RPMI8226 (cell line): ENCODE data around the gene RETREG1.
A peak's percentile ranks its signal among the peaks of the same experiment; 100 is the strongest.

Experiments used
- DNase-seq: peaks from one replicate; pipeline ENCODE4 v3.0.0-alpha.2; 2015

RETREG1 gene

DNA sequence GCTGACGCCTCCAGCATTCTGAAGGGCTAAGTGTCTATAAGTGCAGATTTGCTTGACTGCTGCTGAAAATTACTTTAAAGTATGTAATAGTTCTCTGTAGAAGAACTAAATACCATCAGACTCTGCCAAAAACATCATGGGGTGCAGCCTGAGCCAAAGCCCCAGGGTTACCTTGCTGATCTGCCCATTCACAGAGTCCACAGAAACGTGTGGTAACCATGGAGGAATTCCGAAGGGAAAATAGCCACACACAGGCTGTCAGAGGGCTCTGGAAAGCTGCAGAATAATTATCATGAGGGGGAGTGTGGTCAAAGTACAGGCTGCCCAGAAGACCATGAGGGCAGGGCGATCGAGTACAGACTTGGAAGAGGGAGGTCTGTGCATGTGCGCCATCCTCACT, 36.4 kb downstream of the RETREG1 start:
- no peak for DNase-seq

DNA sequence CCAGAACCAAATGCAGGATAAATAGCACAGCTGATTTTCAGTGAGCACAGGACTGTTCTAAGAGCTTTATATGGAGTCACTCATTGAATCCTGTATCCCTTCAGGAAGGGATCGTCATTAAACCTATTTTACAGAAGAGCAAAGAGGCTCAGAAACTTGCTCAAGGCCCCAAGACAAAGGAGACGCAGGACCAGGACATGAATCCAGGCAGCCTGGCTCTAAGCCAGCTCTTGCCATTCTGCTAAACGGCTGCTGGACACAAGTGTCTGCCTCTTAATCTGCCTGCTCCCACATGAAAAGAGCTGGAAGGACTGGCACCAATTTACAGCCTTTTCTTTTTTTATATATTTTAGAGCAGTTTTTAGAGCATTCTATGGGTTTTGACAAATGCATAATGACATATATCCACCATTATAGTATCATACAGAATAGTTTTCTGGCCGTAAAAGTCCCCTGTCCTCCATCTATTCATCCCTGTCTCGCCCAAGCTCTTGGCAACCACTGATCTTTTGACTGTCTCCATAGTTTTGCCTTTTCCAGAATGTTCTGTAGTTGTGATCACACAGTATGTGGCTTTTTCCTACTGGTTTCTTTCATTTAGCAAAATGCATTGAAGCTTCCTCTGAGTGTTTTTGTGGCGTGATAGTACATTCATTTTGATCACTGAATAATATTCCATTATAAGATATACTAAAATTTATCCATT, 37.5 kb downstream of the RETREG1 start:
- no peak for DNase-seq

DNA sequence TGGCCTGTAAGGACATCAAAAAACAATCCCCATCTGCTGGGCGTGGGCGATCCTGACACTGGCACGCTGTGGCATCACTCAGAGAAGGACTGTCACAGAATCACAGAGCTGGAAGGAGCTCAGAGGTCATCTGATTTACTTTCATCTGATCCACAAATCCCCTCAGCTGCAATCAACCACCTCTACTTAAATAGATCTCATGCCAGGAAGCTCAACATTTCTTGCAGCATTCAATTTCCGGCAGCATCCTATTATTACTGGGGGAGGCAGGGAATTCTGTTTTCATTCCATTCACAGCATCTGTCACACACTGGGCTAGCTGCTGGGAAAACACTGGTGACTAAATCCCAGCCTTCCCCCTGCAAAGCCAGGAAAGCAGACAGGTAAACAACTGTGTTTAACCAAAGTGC, 38.3 kb downstream of the RETREG1 start:
- no peak for DNase-seq

DNA sequence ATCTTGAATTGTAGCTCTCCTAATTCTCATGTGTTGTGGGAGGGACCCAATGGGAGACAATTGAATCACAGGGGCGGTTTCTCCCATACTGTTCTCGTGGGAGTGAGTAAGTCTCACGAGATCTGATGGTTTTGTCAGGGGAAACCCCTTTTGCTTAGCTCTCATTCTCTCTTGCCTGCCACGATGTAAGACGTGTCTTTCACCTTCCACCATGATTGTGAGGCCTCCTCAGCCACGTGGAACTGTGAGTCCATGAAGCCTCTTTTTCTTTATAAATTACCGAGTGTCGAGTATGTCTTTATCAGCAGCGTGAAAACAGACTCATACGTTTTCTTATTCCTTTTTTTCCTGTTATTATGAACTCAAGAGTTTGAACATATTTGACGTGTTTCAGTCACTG, 39.1 kb downstream of the RETREG1 start:
- peak; percentile 8 for DNase-seq

DNA sequence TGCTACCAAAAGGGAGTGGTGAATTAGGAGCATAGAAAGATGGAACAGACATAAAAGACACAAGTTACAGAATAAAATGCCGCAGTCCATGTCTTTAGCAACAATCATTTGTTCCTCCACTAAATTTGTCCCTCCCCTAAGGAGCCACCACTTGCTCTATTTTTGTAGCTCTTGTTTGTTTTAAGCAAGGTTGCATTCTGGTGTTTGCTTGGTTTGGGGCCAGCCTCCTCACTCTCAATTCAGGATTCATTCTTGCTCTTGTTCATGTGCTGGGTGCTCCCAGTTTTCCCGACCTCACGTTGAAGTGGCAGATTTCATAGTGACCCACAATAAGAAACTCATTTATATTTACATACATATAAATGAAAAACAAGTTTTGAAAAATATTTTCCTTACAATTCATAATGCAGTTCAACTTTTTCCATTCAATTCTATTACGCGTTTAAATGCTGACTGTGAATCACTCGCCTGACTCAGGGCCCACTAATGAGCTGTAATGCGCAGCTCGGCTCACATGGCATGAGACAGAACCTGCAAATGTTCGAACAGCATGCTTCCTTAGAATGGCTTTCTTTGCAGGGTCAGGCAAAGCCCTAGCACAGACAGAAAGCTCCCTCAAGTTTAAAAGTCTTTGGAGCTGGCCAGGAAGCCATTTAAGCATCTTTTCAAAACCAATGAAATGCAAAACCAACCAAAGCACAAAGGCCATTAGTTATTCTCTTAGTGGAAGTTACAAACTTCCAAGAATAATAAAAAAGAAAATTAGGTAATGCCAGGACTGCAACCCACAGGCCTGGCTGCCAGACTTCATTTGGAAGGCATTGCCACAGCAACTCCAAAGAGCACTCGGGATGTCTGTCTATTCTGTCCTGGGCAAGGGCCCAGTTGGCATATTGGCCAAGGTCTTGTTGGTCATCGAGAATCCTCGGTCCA, 41.7 kb downstream of the RETREG1 start:
- no peak for DNase-seq

DNA sequence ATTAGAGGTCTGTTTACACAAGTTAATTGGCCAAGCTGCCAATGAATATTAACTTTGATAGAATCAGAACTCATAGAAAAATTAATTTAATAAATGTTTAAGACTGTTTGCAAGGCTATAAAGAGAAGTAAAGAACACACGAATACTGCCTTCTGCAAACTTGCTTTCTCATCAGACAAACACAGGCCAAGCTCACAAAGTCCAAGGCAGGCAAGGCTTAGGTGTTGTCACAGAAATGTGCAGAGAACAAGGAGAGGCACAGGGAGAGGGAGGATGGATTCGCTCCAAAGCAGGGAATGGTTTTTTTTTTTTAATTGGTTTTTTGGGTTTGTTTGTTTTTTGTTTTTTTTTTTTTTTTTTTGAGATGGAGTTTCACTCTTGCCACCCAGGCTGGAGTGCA, 43.4 kb downstream of the RETREG1 start:
- no peak for DNase-seq

DNA sequence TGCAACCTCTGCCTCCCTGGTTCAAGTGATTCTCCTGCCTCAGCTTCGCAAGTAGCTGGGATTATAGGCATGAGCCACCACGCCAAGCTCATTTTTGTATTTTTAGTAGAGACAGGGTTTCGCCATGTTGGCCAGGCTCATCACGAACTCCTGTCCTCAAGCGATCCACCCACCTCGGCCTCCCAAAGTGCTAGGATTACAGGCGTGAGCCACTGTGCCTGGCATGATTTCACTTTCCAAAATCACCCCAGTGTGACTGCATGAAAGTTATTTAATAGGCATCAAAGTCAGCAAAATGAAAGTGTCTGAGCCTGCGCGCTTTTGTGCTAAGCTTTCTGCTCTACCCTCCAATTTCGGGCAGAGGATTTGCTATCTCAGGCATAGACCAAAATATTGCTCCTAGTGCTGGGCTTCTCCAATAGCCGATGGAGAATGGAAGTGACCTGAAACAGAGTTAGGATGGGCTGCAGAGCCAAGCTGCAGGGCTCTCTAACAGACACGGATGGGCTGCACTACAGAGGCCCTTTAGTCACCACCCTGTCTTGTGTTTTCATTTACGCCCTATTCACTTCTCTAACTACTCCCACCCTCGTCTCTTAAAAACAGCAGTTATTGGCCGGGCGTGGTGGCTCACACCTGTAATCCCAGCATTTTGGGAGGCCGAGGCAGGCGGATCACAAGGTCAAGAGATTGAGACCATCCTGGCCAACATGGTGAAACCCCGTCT, 44.3 kb downstream of the RETREG1 start:
- no peak for DNase-seq

DNA sequence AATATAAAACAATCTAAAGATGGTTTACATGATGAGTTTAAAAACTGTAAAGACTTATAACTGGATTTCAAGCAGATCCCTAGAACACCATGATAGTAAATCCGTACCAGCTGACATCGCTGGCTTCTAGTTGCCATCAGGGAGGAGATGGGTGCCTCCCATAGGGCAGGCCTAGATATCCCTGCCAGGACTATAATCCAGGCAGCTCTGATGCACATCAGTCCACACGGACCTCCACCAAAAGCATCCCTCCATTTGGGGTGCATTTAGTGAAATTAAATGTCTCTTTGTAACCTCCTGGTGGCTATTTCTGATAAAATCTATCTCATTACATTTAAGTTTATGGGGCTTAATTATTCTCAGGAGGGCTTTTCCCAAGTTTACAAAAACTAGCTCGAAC, 45.8 kb downstream of the RETREG1 start:
- no peak for DNase-seq

DNA sequence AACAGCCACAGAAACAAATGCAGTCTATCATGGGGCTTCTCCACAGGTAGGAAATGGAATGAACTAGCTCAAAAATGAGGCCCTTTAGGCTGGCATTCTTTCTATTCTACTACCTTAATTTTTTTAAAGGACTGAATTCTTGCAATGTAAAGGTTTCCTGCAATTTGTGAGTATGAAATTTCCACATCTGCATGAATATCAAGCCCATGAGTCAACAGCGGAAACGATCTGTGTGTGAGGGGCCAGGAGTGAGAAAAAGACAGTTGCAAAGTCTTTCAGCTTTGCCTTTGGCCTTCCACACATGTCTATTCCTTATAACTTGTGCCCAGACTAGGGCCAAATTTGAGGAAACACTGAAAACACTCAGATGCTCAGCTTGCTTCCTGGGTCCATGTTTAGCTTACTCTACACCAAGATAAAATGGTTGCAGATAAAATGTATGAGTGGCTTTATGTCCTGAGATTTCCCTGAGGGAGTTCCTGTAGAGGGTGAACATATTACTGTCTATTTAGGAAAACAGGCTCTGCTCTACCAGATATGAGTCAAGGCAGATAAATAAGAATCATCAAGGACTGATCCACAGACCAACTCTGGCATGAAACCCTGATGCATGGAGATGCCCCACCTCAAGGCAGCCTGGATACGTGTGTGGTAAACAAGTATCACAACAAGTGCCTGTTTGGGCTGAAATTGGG, 46.5 kb downstream of the RETREG1 start:
- no peak for DNase-seq

DNA sequence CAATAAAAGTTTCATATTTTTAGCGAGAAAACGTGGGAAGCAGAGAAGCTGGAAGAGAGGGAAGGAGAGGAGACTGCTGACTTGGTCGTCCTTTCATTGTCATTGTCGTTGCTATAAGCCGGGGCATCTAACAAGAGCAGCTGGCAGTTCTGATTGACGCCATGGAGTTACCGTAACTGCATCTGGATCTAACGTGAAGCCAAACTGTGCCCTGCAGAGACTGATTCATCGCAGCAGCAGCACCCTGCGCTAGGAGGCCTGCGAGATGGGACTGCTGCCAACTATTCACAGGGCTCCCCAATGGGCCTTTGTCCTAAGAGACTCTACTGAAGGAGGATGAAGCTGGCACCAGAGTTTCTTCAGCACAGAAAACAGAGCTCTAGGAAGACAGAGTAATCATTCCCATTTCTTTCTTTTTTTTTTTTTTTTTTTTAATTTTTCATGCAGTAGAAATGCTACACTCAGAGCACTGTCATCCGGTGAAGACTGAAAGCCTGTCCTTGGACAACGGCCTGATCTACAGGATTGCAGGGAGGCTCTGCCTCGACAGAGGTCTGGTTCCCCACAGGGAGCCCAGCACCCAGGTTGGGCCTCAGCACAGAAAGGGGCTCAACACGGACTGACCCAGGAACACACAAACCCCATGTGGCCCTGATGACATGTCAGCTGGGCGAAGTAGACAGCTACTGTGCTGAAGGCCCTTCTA, 47.8 kb downstream of the RETREG1 start:
- DNase-seq: peak; percentile 23

DNA sequence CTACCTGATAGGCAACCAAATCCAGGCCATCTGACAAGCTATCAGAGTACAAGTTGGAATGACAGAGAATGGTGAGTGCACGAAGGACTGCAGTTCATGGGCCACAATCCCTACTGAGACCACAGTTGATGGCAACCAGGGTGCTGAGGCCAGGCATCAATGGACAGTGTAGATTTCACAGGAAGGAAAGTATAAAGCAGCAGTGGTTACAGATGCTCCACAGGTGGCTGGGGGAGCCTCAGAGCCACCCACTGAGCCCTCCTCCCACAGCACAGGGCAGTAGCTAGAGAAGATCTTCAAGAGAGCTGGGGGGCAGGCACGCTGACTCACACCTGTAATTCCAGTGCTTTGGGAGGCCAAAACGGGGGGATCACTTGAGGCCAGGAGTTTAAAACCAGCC, 49.4 kb downstream of the RETREG1 start:
- no peak for DNase-seq

DNA sequence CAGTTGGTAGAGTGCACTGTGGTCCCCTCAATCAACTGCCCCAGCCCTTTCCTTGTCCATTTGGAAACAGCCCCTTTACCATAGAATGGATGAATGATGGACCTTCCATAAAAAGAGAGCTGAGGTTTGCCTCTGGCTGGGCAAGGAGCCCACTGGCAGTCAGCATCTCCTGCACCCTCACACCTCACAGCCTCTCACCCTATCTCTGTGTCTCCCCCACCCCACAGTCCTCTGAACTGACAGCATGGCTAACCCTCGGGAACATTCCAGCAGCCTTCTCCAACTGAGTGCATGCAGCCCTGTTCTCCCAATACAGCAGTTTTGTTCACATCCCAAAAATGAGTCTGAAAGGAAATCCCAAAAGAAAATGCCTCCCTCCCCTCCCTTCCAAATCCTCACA, 51.7 kb downstream of the RETREG1 start:
- no peak for DNase-seq

DNA sequence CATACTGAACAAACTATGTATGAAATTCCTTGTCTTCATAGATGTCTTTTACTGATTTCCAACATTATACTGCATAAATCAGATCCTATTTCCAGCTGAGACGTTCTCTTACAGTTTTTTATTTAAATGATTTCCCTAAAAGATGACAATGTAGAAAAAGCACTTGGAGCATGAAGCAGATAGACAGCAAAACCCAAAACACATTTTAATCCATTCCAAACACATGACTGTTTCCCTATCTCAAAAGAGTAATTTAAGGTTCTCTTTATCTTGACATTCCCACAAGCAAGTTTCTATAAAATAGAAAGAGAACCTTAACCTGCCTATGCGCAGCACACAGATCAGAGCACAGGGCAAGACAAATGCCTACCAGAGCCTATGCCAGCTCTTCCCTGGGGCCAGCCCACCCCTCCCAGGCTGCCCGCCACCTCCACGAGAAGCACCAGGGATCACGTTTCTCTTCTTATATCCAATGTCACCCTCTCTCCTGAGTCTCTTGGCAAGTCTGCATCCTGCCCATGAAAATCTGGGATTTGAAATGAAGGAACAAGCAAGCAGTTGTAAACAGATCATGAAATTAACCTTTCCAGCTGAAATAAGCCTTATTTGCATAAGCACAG, 52.4 kb downstream of the RETREG1 start:
- DNase-seq: no peak

DNA sequence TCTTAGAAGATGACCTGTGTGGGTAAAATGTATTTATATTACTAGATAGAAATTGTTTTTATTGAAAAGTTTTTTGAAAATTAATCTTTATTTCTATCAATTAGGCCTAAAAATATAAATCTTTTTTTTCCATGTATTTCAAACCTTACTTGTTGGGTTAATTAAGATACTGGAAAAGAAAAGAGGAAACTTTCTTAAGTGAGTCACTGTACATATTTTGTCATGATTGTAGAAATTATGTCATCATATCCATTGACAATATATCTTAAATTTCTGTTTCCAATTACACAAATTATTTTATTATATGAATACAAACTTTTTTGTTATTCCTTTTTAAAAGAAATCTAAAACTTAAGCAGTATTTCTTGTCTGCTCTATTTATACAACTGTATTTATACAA, 53.1 kb downstream of the RETREG1 start:
- no peak for DNase-seq

DNA sequence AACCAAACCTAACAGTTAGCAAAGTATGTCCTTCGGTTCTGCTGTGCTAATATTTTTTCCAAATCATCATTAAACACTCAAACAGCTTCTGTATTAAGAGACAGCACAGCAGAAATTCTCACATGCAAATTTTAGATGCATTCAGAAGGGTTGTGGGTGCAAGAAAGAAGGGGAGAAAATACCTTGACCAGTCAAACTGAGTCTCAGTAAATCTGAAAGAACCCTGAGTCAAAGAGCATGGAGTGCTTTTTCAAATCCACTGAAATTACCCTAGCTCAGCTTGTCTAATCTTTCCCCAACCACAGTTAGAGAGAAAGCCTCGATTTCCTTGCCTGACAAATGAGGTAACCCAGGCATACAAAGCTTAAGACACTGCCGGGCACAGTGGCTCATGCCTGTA, 55.1 kb downstream of the RETREG1 start:
- no peak for DNase-seq

DNA sequence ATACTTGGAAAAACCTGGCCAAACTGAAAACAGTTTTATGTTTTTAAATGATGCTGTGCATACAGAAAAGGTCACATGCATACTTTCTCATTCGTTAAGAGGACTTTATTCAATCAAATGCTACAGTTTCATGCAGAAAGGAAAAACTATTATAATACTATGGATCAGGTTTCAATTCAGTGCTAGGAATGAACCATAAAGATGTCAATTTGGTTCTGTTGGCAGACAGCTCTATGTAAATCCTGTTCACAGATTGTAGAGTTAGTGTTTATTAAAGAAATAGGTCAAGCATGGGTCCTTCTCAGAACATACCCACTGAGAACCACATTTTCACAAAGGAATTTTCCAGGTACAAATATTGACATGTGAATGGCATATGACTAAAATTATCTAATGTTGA, 57.1 kb downstream of the RETREG1 start:
- no peak for DNase-seq

DNA sequence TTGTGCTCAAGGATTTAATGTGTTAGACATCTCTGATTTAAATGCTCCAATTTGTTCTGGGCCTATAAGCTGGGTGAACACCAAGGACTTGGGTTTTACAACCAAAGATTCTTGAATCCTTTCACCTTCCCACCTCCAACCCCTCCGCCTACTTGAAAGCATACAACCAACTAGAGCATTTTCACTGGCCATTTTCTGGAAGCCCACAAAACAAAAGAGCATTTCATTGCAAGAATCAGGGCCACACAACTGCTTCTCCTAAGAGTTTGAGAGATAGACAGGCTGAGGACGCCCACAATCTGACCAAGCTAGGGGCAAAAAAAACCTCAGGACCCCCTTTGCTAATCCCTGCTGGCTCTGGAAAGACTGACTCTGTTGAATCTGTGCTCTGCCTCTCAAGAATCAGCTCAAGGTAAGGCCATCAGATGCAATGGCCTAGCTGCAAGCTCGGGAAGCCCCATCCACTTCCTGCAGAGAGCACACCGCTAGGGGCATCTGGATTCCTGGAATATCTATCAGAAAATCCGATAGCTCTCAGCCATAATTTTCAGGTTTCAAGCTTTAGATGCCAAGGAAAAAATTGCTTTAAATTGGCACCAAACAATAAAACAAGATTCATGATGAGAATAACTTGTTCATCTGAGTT, 57.7 kb downstream of the RETREG1 start:
- DNase-seq: no peak

DNA sequence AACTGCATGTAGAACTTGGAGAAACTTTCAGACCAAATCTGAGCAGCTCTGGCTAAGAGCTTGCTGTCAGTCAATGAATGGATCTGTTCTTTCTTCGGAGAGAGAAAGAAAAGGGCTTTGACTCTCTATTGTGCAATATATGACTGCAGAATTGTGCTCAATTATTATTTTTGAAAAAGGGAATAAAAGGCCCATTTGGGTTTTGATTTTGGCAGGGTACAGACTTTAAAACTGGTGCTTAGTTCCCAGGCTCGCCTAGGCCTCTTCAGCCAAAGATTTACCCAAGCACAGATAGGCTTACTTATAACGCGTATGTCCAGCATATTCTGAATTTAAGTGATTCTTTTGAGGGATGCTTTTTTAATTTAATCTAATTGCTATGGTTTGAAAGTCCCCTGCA, 59.3 kb downstream of the RETREG1 start:
- no peak for DNase-seq

DNA sequence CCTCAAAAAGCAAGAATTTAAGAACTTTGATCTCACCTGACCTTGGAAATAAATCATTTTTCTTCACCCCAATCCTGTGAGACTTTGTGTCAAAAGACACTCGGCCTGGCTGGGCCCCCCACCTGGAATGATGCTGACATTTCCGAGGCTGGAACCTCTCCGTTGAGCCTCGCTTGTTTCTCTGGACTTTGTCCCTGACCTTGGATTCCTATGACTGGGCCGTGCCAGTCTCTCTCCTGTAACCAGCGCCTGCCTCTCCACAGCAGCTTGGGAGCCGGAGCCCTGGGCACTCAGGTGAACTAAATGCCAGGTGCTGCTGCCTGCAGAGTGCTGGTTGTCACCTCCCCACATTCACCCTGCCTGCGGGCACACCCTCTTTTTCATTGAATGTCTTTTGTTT, 62.7 kb downstream of the RETREG1 start:
- DNase-seq: no peak

DNA sequence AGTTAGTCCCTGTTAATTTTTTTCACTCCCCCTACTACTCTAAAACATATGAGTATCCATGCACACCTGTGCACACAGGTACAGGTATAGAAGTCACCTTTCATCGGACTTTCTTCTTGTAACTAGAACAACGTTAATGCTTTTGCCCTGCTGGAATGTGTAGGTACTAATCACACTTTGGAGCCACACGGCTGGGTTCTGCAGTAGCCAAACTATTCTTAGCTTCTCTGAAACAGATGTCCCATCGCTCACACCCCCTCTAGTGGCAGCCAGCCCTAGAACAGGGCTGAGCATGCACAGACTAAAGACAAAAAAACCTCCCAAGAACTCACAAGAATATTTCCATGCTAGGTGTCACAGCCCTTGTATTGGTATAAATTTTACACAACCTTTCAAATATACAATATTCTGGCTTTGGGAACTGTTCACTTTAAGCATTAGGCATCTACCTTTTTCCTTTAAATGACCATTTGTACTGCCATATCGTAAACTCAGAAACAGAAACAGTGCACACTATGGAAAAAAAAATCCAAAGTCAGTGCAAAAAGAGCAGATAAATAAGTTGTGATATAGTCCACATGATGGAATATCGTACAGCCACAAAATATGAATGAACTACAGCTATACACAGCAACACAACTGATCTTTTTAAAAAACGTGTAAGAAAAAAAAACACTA, 64.0 kb downstream of the RETREG1 start:
- peak; percentile 62 for DNase-seq

DNA sequence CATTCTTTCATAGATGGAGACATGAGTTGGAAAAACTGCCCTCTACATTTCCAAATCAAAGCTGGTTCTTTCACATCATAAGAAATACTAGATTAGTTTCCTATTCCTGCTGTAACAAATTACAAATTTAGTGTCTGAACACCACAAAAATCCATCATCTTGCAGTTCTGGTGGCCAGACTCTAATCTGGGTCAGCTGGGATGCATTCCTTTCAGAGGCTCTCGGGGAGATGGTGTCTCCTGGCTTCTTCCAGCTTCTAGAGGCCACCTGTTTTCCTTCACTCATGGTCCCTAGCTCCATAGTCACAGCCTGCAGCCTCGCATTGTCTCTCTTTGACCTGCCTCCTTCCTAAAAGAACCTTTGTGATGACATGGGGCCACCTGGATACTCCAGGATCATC, 65.2 kb downstream of the RETREG1 start:
- no peak for DNase-seq
